Osteocyte (in vitro differentiated cells): Measurements from ENCODE around the gene GAS2L2. TPM values are rescaled to one million over a fixed set of nuclear protein-coding genes. Genes with fewer than 3 reads are reported as not detected.
A peak's percentile ranks its signal among the peaks of the same experiment; 100 is the strongest.

Experiments
- DNase-seq: peaks from one replicate; pipeline ENCODE4 v3.0.0; 2021; ENCODE audit warnings: mixed read lengths; ENCODE audit not compliant: unreplicated experiment; ENCODE audit errors: extremely low spot score
- H3K27ac Mint-ChIP-seq: one replicate; pipeline ENCODE4 v1.8.0; 2021; ENCODE audit warnings: mild to moderate bottlenecking, mixed read lengths; ENCODE audit not compliant: unreplicated experiment
- H3K27me3 Mint-ChIP-seq: one replicate; pipeline ENCODE4 v1.8.0; 2021; ENCODE audit warnings: mixed read lengths; ENCODE audit not compliant: unreplicated experiment
- H3K36me3 Mint-ChIP-seq: one replicate; pipeline ENCODE4 v1.8.0; 2021; ENCODE audit warnings: mixed read lengths; ENCODE audit not compliant: unreplicated experiment
- H3K4me1 Mint-ChIP-seq: one replicate; pipeline ENCODE4 v1.8.0; 2021; ENCODE audit warnings: mixed read lengths; ENCODE audit not compliant: unreplicated experiment
- H3K4me3 Mint-ChIP-seq: one replicate; pipeline ENCODE4 v1.8.0; 2021; ENCODE audit warnings: mild to moderate bottlenecking, moderate library complexity, mixed read lengths; ENCODE audit not compliant: unreplicated experiment
- H3K9me3 Mint-ChIP-seq: one replicate; pipeline ENCODE4 v1.8.0; 2021; ENCODE audit warnings: mixed read lengths; ENCODE audit not compliant: unreplicated experiment
- CTCF ChIP-seq: fragments of 200-600 bp; sonication (generic); IDR thresholded peaks from 2 replicates; pipeline ENCODE4 v1.5.0; 2021; ENCODE audit warnings: antibody characterized with exemption, mild to moderate bottlenecking, moderate library complexity
- total RNA-seq: library from RNA; stranded (reverse); gene quantifications from 2 replicates; pipeline ENCODE4 v1.2.1, GENCODE V29; 2021

The GAS2L2 gene
- total RNA-seq, 1 donor from 2014 or later, result not detected

DNA sequence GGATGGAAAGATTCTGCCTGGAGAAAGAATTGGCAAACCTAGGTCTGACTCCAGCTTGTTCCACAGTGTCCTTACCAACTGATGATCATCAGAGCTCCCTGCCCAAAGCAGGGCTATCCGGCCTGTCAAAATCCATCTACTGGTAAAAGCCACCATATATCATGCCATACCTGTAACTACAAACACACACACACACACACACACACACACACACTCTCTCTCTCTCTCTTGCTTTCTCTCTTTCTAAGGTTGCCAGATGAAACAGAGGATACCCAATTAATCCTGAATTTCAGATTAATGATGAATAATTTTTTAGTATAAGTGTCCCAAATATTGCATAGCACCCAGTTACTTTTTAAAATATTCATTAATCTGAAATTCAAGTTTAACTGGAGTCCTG is 43.9 kb upstream of the GAS2L2 start:
- no peaks in the 10 kb centered on the region for H3K36me3 Mint-ChIP-seq
- H3K27me3 Mint-ChIP-seq, result peaks cover 33% of the 10 kb centered on the region
- H3K4me3 Mint-ChIP-seq, result no peak overlapping the region
- no peak for TF ChIP-seq CTCF
- H3K4me1 Mint-ChIP-seq, result peaks cover 31% of the 10 kb centered on the region
- H3K27ac Mint-ChIP-seq, result no peak overlapping the region
- DNase-seq, result no peak
- H3K9me3 Mint-ChIP-seq, result no peaks in the 10 kb centered on the region

GRCh38 chr17:35795871-35796265 is 42.8 kb upstream of the GAS2L2 start:
- H3K9me3 Mint-ChIP-seq, result no peaks in the 10 kb centered on the region
- H3K27me3 Mint-ChIP-seq, result peaks cover 33% of the 10 kb centered on the region
- no peaks in the 10 kb centered on the region for H3K36me3 Mint-ChIP-seq
- DNase-seq, result no peak
- H3K4me3 Mint-ChIP-seq, result peak overlapping the region; percentile 66
- no peak overlapping the region for H3K27ac Mint-ChIP-seq
- peaks cover 25% of the 10 kb centered on the region for H3K4me1 Mint-ChIP-seq
- TF ChIP-seq CTCF, result no peak

- peaks cover 33% of the 10 kb centered on the region for H3K27me3 Mint-ChIP-seq
Measured at GRCh38 chr17:35795007-35795870, 42.2 kb upstream of the GAS2L2 start, which contains the start of gene MMP28. Gene MMP28 (minus strand): TSS chr17:35795641. CDS start chr17:35795377, 264 bp downstream.

DNA sequence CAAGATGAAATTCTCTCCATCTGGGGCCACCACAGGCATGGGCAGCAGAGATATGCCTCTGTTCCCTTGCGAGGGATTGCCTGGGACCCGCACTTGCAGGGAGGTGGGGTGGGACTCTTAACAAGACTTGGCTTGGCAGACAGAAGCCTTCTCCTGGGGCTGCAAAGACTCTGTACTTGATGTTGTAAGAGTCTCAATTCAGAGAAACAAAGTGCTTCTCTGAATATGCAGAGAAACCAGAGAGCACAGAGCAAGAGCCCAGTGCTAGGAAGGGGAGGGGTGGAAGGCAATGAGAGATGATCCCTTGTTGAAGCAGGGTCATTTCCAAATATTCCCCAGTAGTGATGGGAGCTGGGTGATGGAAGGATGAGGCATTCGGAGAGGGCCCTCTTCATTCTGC is 40.2 kb upstream of the GAS2L2 start:
- Mint-ChIP-seq H3K27me3 (peaks cover 30% of the 10 kb centered on the region), H3K36me3 (no peaks in the 10 kb centered on the region), H3K4me1 (peaks cover 27% of the 10 kb centered on the region), H3K9me3 (no peaks in the 10 kb centered on the region), H3K4me3 (no peak overlapping the region), H3K27ac (no peak overlapping the region)
- no peak for DNase-seq
- no peak for TF ChIP-seq CTCF

More at GRCh38 chr17:35795007-35795870, 42.2 kb upstream of the GAS2L2 start, which contains the start of gene MMP28:
- H3K4me1 Mint-ChIP-seq, result peaks cover 22% of the 10 kb centered on the region
- peak within 1 kb of the TSS; percentile 66 for H3K4me3 Mint-ChIP-seq
- H3K36me3 Mint-ChIP-seq, result no peaks in the 10 kb centered on the region
- TF ChIP-seq CTCF, result no peak
- peak; percentile 84 for DNase-seq
- H3K27ac Mint-ChIP-seq, result no peak within 1 kb of the TSS
- no peaks in the 10 kb centered on the region for H3K9me3 Mint-ChIP-seq

- no peaks in the 10 kb centered on the region for H3K36me3 Mint-ChIP-seq
- no peak overlapping the region for H3K4me3 Mint-ChIP-seq
- no peak for DNase-seq
- H3K27ac Mint-ChIP-seq, result no peak overlapping the region
- no peak for TF ChIP-seq CTCF
- H3K9me3 Mint-ChIP-seq, result no peaks in the 10 kb centered on the region
- peaks cover 40% of the 10 kb centered on the region for H3K4me1 Mint-ChIP-seq
- H3K27me3 Mint-ChIP-seq, result peaks cover 23% of the 10 kb centered on the region
Measured at GRCh38 chr17:35791681-35792350, 38.8 kb upstream of the GAS2L2 start.
